HepG2 (cell line): ENCODE data around the gene GDPGP1. TPM values are rescaled to one million over a fixed set of nuclear protein-coding genes. Genes with fewer than 3 reads are reported as not detected.

Experiments used
- ATAC-seq: fragments of 200-7000 bp; cut with Tn5 transposase; 3 replicates; pipeline ENCODE4 v1.9.1; 2020; ENCODE audit warnings: mild to moderate bottlenecking, moderate library complexity
- BruUV-seq: library from RNA; stranded (reverse); fragments of 400-500 nt; replicated peaks from 2 replicates; lab custom pipeline; 2021; lab: Mats Ljungman, UMichigan
- CTCF ChIA-PET: fragments of 300-600 bp; formaldehyde crosslinking; extraction: SDS; loops from one replicate; lab custom pipeline; 2021; ENCODE audit warnings: low total read pairs, inconsistent platforms, low intra/inter-chr PET ratio; lab: Yijun Ruan, JAX
- POLR2A ChIA-PET: fragments of 350-600 bp; sonication (Branson Sonifier 250); formaldehyde crosslinking; loops from one replicate; lab custom pipeline; 2020; ENCODE audit warnings: antibody characterized with exemption, inconsistent platforms; lab: Yijun Ruan, JAX
- DNase-seq: peaks from one replicate; pipeline ENCODE4 v3.0.0-alpha.2; 2015; ENCODE audit warnings: low spot score
- FAIRE-seq: peaks from 3 replicates; lab custom pipeline; 2011; peaks lifted over from hg19 to GRCh38; lab: Jason Lieb, UNC
- H2AFZ ChIP-seq: one replicate; pipeline ENCODE4 v1.6.1; 2011; ENCODE audit warnings: low read length, inconsistent platforms
- H3K27ac ChIP-seq: fragments of 300-600 bp; 3 replicates; pipeline ENCODE4 v1.8.0; 2011; ENCODE audit warnings: mixed run types, mild to moderate bottlenecking, mixed read lengths, low read length, inconsistent platforms; ENCODE audit not compliant: insufficient read depth; ENCODE audit errors: extremely low read length
- H3K27me3 ChIP-seq, 2 experiments: fragments of 200-600 bp in 1 of 2; 2 replicates in 1 of 2; 3 replicates in 1 of 2; pipeline versions ENCODE4 v1.6.0 to v1.8.0; 2011; ENCODE audit warnings: low read length in 2 of 2, mild to moderate bottlenecking in 2 of 2, moderate library complexity in 2 of 2, inconsistent platforms in 1 of 2; ENCODE audit not compliant: insufficient read depth in 2 of 2, control insufficient read depth in 1 of 2
- H3K36me3 ChIP-seq, 2 experiments: fragments of 200-600 bp in 1 of 2; replicated peaks in 1 of 2; 2 replicates in 1 of 2; 3 replicates in 1 of 2; pipeline versions ENCODE4 v1.5.1 to v1.8.0; 2011; ENCODE audit warnings: low read length in 2 of 2, inconsistent platforms in 1 of 2; ENCODE audit not compliant: insufficient read depth in 2 of 2, control insufficient read depth in 1 of 2
- H3K4me1 ChIP-seq: 2 replicates; pipeline ENCODE4 v1.5.1; 2012; ENCODE audit warnings: low read length, inconsistent platforms; ENCODE audit not compliant: insufficient read depth
- H3K4me2 ChIP-seq: 2 replicates; pipeline ENCODE4 v1.6.0; 2011; ENCODE audit warnings: low read depth, low read length, inconsistent platforms
- H3K4me3 ChIP-seq, 3 experiments: fragments of 200-600 bp in 1 of 3; sonication (generic), shearing (Covaris generic) in 1 of 3; replicated peaks in 1 of 3; 2 replicates each; pipeline ENCODE4 v1.5.1; 2011 to 2016; ENCODE audit warnings: low read length in 3 of 3, inconsistent platforms in 2 of 3, low read depth in 2 of 3, mild to moderate bottlenecking in 2 of 3, control low read depth in 1 of 3, mixed read lengths in 1 of 3; ENCODE audit not compliant: insufficient read depth in 1 of 3
- H3K79me2 ChIP-seq: one replicate; pipeline ENCODE4 v1.6.1; 2011; ENCODE audit warnings: low read length, inconsistent platforms; ENCODE audit not compliant: insufficient read depth
- H3K9ac ChIP-seq: 2 replicates; pipeline ENCODE4 v1.6.0; 2011; ENCODE audit warnings: mild to moderate bottlenecking, low read depth, low read length, inconsistent platforms; ENCODE audit not compliant: insufficient read depth
- H3K9me3 ChIP-seq: 2 replicates; pipeline ENCODE4 v1.5.1; 2012; ENCODE audit warnings: mild to moderate bottlenecking, low read length
- H4K20me1 ChIP-seq: 2 replicates; pipeline ENCODE4 v1.6.0; 2011; ENCODE audit warnings: inconsistent platforms, mild to moderate bottlenecking, low read length, moderate library complexity; ENCODE audit not compliant: insufficient read depth
- AHR ChIP-seq: IDR thresholded peaks from 2 replicates; pipeline ENCODE4 v1.6.1; 2018; ENCODE audit warnings: missing genetic modification reagents, missing compliant biosample characterization
- HCFC1 ChIP-seq: fragments of 150-350 bp; IDR thresholded peaks from 2 replicates; pipeline ENCODE4 v1.6.1; 2014; ENCODE audit warnings: low read depth, low read length
- RXRB ChIP-seq: IDR thresholded peaks from 2 replicates; pipeline ENCODE4 v1.6.1; 2016; ENCODE audit warnings: borderline replicate concordance, missing genetic modification reagents, missing compliant biosample characterization
- SNRNP70 ChIP-seq: fragments of 200-400 bp; formaldehyde crosslinking; IDR thresholded peaks from 2 replicates; pipeline ENCODE4 v1.6.1; 2017; ENCODE audit warnings: mild to moderate bottlenecking, low read depth, low read length, moderate library complexity
- ZNF713 ChIP-seq: sonication (generic); formaldehyde crosslinking; IDR thresholded peaks from 2 replicates; pipeline ENCODE4 v1.4.0; 2020; ENCODE audit warnings: mild to moderate bottlenecking, missing genetic modification reagents
- ZNF724P ChIP-seq: sonication (generic); formaldehyde crosslinking; IDR thresholded peaks from 2 replicates; pipeline ENCODE4 v1.8.0; 2022; ENCODE audit warnings: missing genetic modification reagents, borderline replicate concordance
- WGBS: methylation state at CpG from one replicate; pipeline ENCODE4 v1.1.6; 2017; ENCODE audit warnings: low lambda C conversion rate; 5-methylcytosine and 5-hydroxymethylcytosine counted together
- in situ Hi-C: cut with HindIII; loops from 2 replicates; pipeline ENCODE4 v1.10.0; 2017; ENCODE audit warnings: low pct_unique_long_range_greater_than_20kb; ENCODE audit not compliant: extremely low pct_ligation_motif_present
- intact Hi-C: fragments of 100-400 bp; cut with micrococcal nuclease; formaldehyde crosslinking; loops from one replicate; pipeline ENCODE4 v1.10.0; 2022; ENCODE audit not compliant: unreplicated experiment
- polyA plus RNA-seq, 8 experiments: library from polyadenylated mRNA; depleted of rRNA in 3 of 8; stranded (reverse) in 7 of 8; unstranded in 1 of 8; fragments of >200 nt; fragmentation: Illumina TruSeq in 4 of 8; extraction: Trizol in 4 of 8; gene quantifications; 2 replicates each; pipeline versions ENCODE4 v1.2.1 to v1.2.3, GENCODE V29; 2011 to 2016; ENCODE audit warnings: low read depth in 4 of 8, missing spikeins in 1 of 8, mixed read lengths in 1 of 8; ENCODE audit not compliant: insufficient read depth in 1 of 8
- total RNA-seq, 5 experiments: library from RNA; depleted of rRNA; stranded (reverse); fragments of >200 nt; fragmentation: Illumina TruSeq; extraction: Trizol; gene quantifications; 2 replicates each; pipeline ENCODE4 v1.2.3, GENCODE V29; 2016; ENCODE audit warnings: low read depth in 1 of 5
- TF ChIP-seq, protein P1 (sequence below): sonication (generic); formaldehyde crosslinking; IDR thresholded peaks from 2 replicates; pipeline ENCODE4 v1.4.0; 2020; ENCODE audit warnings: missing genetic modification reagents
- TF ChIP-seq, protein P2 (sequence below): sonication (generic); formaldehyde crosslinking; IDR thresholded peaks from 2 replicates; pipeline ENCODE4 v1.4.0; 2020; ENCODE audit warnings: missing genetic modification reagents

GDPGP1 gene
- total and polyA plus RNA-seq, 2 of the 13 experiments (the other 11 are each of a cell fraction or from before 2014, with no cell fraction given), result 1.5 to 4.3 TPM

DNA sequence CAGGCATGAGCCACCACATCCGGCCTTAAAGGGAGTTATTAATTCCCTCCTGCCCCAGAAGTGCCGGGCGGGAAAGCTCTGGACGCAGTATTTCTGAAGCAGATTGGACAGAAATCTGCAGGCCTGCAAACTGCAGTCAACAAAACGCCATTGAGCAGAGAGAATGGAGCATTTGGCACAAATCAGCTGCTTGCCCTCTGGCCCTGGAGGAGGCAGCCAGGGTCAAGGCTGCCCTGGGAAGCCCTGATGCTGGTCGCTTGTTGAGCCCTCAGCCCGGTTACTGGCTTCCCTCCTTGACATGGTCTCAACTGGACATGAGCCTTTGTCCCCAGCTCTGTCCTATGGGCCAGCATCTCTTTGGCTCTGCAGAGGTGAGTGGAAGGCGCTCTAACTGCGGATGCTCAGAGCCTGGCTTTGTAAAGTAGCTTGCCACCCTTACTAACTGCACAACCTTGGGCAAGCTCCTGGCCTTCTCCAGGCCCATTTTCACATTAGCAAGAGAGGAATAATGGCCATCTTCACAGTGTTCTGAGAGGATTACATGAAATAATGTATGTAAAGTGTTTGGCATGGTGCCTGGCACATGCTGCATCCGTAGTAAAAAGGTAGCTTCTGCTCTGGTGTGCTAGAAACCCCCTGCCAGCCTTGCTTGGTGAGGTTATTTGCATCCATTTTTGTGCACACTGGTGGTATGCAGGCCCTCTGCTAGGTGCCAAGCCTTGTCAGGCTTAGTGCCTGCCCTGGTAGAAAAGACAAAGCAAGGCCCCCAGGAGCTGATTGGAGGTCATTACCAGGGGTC lies 28.8 kb upstream of the GDPGP1 start (continued):
- TF ChIP-seq, protein P1, sequence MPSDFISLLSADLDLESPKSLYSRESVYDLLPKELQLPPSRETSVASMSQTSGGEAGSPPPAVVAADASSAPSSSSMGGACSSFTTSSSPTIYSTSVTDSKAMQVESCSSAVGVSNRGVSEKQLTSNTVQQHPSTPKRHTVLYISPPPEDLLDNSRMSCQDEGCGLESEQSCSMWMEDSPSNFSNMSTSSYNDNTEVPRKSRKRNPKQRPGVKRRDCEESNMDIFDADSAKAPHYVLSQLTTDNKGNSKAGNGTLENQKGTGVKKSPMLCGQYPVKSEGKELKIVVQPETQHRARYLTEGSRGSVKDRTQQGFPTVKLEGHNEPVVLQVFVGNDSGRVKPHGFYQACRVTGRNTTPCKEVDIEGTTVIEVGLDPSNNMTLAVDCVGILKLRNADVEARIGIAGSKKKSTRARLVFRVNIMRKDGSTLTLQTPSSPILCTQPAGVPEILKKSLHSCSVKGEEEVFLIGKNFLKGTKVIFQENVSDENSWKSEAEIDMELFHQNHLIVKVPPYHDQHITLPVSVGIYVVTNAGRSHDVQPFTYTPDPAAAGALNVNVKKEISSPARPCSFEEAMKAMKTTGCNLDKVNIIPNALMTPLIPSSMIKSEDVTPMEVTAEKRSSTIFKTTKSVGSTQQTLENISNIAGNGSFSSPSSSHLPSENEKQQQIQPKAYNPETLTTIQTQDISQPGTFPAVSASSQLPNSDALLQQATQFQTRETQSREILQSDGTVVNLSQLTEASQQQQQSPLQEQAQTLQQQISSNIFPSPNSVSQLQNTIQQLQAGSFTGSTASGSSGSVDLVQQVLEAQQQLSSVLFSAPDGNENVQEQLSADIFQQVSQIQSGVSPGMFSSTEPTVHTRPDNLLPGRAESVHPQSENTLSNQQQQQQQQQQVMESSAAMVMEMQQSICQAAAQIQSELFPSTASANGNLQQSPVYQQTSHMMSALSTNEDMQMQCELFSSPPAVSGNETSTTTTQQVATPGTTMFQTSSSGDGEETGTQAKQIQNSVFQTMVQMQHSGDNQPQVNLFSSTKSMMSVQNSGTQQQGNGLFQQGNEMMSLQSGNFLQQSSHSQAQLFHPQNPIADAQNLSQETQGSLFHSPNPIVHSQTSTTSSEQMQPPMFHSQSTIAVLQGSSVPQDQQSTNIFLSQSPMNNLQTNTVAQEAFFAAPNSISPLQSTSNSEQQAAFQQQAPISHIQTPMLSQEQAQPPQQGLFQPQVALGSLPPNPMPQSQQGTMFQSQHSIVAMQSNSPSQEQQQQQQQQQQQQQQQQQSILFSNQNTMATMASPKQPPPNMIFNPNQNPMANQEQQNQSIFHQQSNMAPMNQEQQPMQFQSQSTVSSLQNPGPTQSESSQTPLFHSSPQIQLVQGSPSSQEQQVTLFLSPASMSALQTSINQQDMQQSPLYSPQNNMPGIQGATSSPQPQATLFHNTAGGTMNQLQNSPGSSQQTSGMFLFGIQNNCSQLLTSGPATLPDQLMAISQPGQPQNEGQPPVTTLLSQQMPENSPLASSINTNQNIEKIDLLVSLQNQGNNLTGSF, result no peak
- no peak for TF ChIP-seq AHR (CRISPR knock-in tag)
- TF ChIP-seq RXRB (CRISPR knock-in tag), result no peak
- TF ChIP-seq HCFC1, result no peak
- TF ChIP-seq ZNF724P, result no peak
- no peak for TF ChIP-seq SNRNP70

DNA sequence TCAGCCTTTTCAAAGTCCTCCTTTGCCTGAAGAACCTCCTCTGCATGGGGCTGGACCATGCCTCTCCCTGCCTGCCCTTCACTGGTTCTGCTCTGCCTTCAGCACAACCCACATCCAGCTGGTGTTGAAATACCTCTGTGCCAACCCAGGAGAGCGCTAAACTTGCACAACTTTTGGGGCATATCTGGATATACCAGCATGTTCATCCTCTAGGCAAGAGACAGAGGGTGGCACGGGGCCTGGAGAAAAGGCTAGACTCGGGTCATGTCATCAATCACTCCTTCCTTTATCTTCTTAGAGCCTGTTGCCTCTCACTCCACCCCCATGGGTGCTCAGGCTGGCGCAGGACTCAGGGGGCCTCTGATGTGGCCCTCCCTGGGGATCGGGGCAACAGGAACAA lies 28.1 kb upstream of the GDPGP1 start:
- Histone ChIP-seq H3K4me2 (no peak overlapping the region), H3K9me3 (no peaks in the 10 kb centered on the region), H3K79me2 (peaks cover 6% of the 10 kb centered on the region), H3K4me3 (no peak overlapping the region), H4K20me1 (peaks cover 6% of the 10 kb centered on the region; the same call in 1 of the 2 replicates), H3K27ac (no peak overlapping the region), H3K4me1 (peaks cover 33% of the 10 kb centered on the region), H2AFZ (no peak overlapping the region), H3K27me3 (no peaks in the 10 kb centered on the region), H3K36me3 (peaks cover 2 to 7% of the 10 kb centered on the region in 2 experiments; a peak in 2 of 5 replicates), H3K9ac (no peak overlapping the region)
- ATAC-seq, result no peak
- BruUV-seq, result no TSS peak
- ChIA-PET CTCF (no interaction called here), POLR2A (interaction anchor here (0.5 kb wide), 1 partner anchor 62 kb away, joined by 4 read pairs; no protein-coding TSS in a partner anchor)
- no peak for DNase-seq
- no peak for FAIRE-seq
- in situ Hi-C loops, result no loop called here
- no peak for TF ChIP-seq ZNF713
- TF ChIP-seq, protein P2, sequence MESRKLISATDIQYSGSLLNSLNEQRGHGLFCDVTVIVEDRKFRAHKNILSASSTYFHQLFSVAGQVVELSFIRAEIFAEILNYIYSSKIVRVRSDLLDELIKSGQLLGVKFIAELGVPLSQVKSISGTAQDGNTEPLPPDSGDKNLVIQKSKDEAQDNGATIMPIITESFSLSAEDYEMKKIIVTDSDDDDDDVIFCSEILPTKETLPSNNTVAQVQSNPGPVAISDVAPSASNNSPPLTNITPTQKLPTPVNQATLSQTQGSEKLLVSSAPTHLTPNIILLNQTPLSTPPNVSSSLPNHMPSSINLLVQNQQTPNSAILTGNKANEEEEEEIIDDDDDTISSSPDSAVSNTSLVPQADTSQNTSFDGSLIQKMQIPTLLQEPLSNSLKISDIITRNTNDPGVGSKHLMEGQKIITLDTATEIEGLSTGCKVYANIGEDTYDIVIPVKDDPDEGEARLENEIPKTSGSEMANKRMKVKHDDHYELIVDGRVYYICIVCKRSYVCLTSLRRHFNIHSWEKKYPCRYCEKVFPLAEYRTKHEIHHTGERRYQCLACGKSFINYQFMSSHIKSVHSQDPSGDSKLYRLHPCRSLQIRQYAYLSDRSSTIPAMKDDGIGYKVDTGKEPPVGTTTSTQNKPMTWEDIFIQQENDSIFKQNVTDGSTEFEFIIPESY, result peak; percentile 28; the same call in 1 of the 2 replicates
- WGBS, result 93% methylated on average over 3 of the region's 5 CpGs
- intact Hi-C loops, result no loop called here
